Astrocyte (in vitro differentiated cells and primary cell): Measurements from ENCODE around the gene SMIM35. TPM values are rescaled to one million over a fixed set of nuclear protein-coding genes. Genes with fewer than 3 reads are reported as not detected.

Experiments
- DNase-seq: peaks from one replicate; pipeline ENCODE4 v3.0.0-alpha.2; 2010; ENCODE audit warnings: low read depth
- FAIRE-seq: peaks from 2 replicates; lab custom pipeline; 2011; peaks lifted over from hg19 to GRCh38; lab: Jason Lieb, UNC
- H2AFZ ChIP-seq: 2 replicates; pipeline ENCODE4 v1.6.0; 2012; ENCODE audit warnings: low read depth, low read length, inconsistent platforms
- H3K27ac ChIP-seq: 2 replicates; pipeline ENCODE4 v1.5.1; 2011; ENCODE audit warnings: low read depth, low read length, inconsistent platforms
- H3K27me3 ChIP-seq: 2 replicates; pipeline ENCODE4 v1.6.0; 2011; ENCODE audit warnings: low read length, inconsistent platforms; ENCODE audit not compliant: insufficient read depth
- H3K36me3 ChIP-seq: 2 replicates; pipeline ENCODE4 v1.5.1; 2011; ENCODE audit warnings: low read length, inconsistent platforms; ENCODE audit not compliant: insufficient read depth
- H3K4me1 ChIP-seq: 2 replicates; pipeline ENCODE4 v1.5.1; 2011; ENCODE audit warnings: low read length, inconsistent platforms; ENCODE audit not compliant: insufficient read depth
- H3K4me2 ChIP-seq: 2 replicates; pipeline ENCODE4 v1.6.0; 2012; ENCODE audit warnings: low read length, inconsistent platforms
- H3K4me3 ChIP-seq: 2 replicates; pipeline ENCODE4 v1.5.1; 2011; ENCODE audit warnings: low read depth, mild to moderate bottlenecking, low read length, inconsistent platforms; ENCODE audit not compliant: insufficient read depth
- H3K79me2 ChIP-seq: 2 replicates; pipeline ENCODE4 v1.6.0; 2012; ENCODE audit warnings: mild to moderate bottlenecking, low read length, inconsistent platforms; ENCODE audit not compliant: insufficient read depth
- H3K9ac ChIP-seq: 2 replicates; pipeline ENCODE4 v1.6.0; 2012; ENCODE audit warnings: mild to moderate bottlenecking, low read length, inconsistent platforms
- H3K9me3 ChIP-seq: 2 replicates; pipeline ENCODE4 v1.5.1; 2012; ENCODE audit warnings: low read depth, mild to moderate bottlenecking, low read length, inconsistent platforms; ENCODE audit not compliant: insufficient read depth
- H4K20me1 ChIP-seq: 2 replicates; pipeline ENCODE4 v1.6.0; 2012; ENCODE audit warnings: low read length, inconsistent platforms; ENCODE audit not compliant: insufficient read depth
- H3K27ac Mint-ChIP-seq: one replicate; pipeline ENCODE4 v1.8.0; 2021; ENCODE audit warnings: mild to moderate bottlenecking, mixed read lengths; ENCODE audit not compliant: unreplicated experiment
- H3K27me3 Mint-ChIP-seq: one replicate; pipeline ENCODE4 v1.8.0; 2021; ENCODE audit warnings: low read depth, mixed read lengths; ENCODE audit not compliant: unreplicated experiment
- H3K36me3 Mint-ChIP-seq: one replicate; pipeline ENCODE4 v1.8.0; 2021; ENCODE audit warnings: low read depth, mixed read lengths; ENCODE audit not compliant: unreplicated experiment
- H3K4me1 Mint-ChIP-seq: one replicate; pipeline ENCODE4 v1.8.0; 2021; ENCODE audit warnings: low read depth, mixed read lengths; ENCODE audit not compliant: unreplicated experiment
- H3K4me3 Mint-ChIP-seq: one replicate; pipeline ENCODE4 v1.8.0; 2021; ENCODE audit warnings: mild to moderate bottlenecking, moderate library complexity, mixed read lengths; ENCODE audit not compliant: unreplicated experiment
- H3K9me3 Mint-ChIP-seq: one replicate; pipeline ENCODE4 v1.8.0; 2021; ENCODE audit warnings: mild to moderate bottlenecking, mixed read lengths; ENCODE audit not compliant: unreplicated experiment
- CTCF ChIP-seq: IDR thresholded peaks from 2 replicates; pipeline ENCODE4 v1.5.1; 2011; ENCODE audit warnings: low read depth, mild to moderate bottlenecking, inconsistent platforms, low read length, moderate library complexity; ENCODE audit not compliant: insufficient read depth
- EZH2 ChIP-seq: IDR thresholded peaks from 2 replicates; pipeline ENCODE4 v1.6.1; 2012; ENCODE audit warnings: mild to moderate bottlenecking, low read length, inconsistent platforms; ENCODE audit not compliant: insufficient read depth
- total RNA-seq: library from RNA; stranded (reverse); gene quantifications from 2 replicates; pipeline ENCODE4 v1.2.1, GENCODE V29; 2021

SMIM35 gene
- total RNA-seq, 1 donor from 2014 or later = not detected

DNA sequence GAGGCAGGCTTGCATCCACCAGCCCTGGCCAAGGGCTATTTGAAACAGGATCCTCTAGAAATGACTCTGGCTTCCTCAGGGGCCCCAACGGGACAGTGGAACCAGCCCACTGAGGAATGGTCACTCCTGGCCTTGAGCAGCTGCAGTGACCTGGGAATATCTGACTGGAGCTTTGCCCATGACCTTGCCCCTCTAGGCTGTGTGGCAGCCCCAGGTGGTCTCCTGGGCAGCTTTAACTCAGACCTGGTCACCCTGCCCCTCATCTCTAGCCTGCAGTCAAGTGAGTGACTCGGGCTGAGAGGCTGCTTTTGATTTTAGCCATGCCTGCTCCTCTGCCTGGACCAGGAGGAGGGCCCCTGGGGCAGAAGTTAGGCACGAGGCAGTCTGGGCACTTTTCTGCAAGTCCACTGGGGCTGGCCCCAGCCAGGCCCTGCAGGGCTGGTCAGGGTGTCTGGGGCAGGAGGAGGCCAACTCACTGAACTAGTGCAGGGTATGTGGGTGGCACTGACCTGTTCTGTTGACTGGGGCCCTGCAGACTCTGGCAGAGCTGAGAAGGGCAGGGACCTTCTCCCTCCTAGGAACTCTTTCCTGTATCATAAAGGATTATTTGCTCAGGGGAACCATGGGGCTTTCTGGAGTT, 87.3 kb downstream of the SMIM35 start:
- Mint-ChIP-seq H3K9me3 (peaks cover 6% of the 10 kb centered on the region), H3K27ac (no peak overlapping the region), H3K36me3 (no peaks in the 10 kb centered on the region), H3K4me3 (no peak overlapping the region), H3K27me3 (peaks cover 8% of the 10 kb centered on the region), H3K4me1 (peaks cover 10% of the 10 kb centered on the region)
- FAIRE-seq (no peak), DNase-seq (no peak)
- H3K27me3 ChIP-seq = no peaks in the 10 kb centered on the region
- H3K4me3 ChIP-seq = no peak overlapping the region
- no peak overlapping the region for H3K9ac ChIP-seq
- no peak overlapping the region for H3K4me2 ChIP-seq
- H3K79me2 ChIP-seq = no peaks in the 10 kb centered on the region
- no peaks in the 10 kb centered on the region for H3K36me3 ChIP-seq
- TF ChIP-seq EZH2 = no peak
- no peak for TF ChIP-seq CTCF
- H3K9me3 ChIP-seq = no peaks in the 10 kb centered on the region
- no peak overlapping the region for H2AFZ ChIP-seq
- H3K27ac ChIP-seq = no peak overlapping the region
- no peaks in the 10 kb centered on the region for H3K4me1 ChIP-seq
- no peaks in the 10 kb centered on the region for H4K20me1 ChIP-seq

- H3K9me3 ChIP-seq = no peaks in the 10 kb centered on the region
- no peaks in the 10 kb centered on the region for H3K36me3 Mint-ChIP-seq
- H3K27me3 ChIP-seq = no peaks in the 10 kb centered on the region
- no peak overlapping the region for H2AFZ ChIP-seq
- FAIRE-seq (no peak), DNase-seq (no peak)
- no peaks in the 10 kb centered on the region for H3K79me2 ChIP-seq
- H4K20me1 ChIP-seq = no peaks in the 10 kb centered on the region
- no peak overlapping the region for H3K4me3 ChIP-seq
- H3K4me3 Mint-ChIP-seq = no peak overlapping the region
- H3K4me1 ChIP-seq = no peaks in the 10 kb centered on the region
- no peaks in the 10 kb centered on the region for H3K36me3 ChIP-seq
- H3K27ac Mint-ChIP-seq = no peak overlapping the region
- no peak for TF ChIP-seq EZH2
- TF ChIP-seq CTCF = no peak
- H3K4me2 ChIP-seq = no peak overlapping the region
- no peak overlapping the region for H3K9ac ChIP-seq
- H3K9me3 Mint-ChIP-seq = peaks cover 2% of the 10 kb centered on the region
- no peak overlapping the region for H3K27ac ChIP-seq
- peaks cover 9% of the 10 kb centered on the region for H3K27me3 Mint-ChIP-seq
- peaks cover 12% of the 10 kb centered on the region for H3K4me1 Mint-ChIP-seq
Observed at GRCh38 chr11:117998664-117999353, 88.0 kb downstream of the SMIM35 start.
